ENCODE data around the gene RBM20.
"Not testable (repeated sequence)": the region's sequence is repeated elsewhere in the genome, so short reads cannot be mapped to it uniquely, and the experiment has no call there.

Gene RBM20

DNA sequence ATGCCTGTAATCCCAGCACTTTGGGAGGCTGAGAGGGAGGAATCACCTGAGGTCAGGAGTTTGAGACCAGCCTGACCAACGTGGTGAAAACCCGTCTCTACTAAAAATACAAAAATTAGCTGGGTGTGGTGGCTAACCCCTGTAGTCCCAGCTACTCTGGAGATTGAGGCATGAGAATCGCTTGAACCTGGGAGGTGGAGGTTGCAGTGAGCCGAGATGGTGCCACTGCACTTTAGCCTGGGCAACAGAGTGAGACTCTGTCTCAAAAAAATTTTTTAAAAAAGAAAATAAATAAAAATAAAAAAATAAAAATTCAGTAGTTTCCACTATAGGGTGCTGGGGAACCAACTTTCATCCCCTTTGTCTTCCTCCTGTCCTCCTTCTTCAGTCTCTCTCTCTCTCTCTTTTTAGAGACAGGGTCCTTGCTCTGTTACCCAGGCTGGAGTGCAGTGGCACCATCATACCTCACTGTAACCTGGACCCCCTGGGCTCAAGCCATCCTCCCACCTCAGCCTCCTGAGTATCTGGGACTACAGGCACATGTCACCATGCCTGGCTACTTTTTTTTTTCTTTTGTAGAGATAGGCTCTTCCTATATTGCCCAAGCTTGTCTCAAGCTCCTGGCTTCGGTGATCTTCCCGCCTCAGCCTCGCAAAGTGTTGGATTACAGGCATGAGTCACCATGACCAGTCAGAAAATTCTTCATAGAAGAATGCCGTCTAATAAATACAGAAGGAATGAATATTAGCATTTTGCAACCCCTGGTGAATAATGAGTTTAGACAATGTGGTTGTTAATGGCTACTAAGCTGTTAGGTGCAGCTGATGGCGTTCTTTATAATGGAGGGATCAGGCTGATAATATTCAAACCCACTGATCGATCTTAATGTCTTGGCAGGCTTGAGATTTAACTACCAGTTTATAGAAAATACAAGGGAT is 20.6 kb downstream of the RBM20 start:
- TF ChIP-seq ISL1 (CRISPR knock-in tag; IDR thresholded peaks at IDR 0.05): peak; percentile 67
- TF ChIP-seq RARB (CRISPR knock-in tag; IDR thresholded peaks at IDR 0.05): no peak
- peak; percentile 98 for ATAC-seq

GRCh38 chr10:110666259-110666658 is 22.1 kb downstream of the RBM20 start:
- ATAC-seq: not testable (repeated sequence)

DNA sequence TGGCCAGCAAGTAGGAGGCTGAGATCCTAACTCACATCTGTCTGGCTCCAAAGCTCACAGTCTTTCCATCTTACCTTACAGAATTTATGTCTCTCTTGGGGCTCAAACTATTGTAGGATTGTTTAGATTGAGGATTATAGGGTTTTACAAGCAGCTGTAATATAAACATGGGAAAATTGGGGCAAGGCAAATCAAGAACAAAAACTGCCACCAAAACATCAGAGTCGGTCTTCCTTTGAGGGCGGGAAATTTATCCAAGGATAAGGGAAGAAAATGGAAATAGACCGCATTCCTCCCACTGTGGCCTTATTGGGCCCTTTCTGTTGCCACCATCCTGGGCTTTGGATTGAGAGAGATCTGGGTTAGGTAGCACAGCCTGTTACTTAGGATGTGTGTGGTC is 22.5 kb downstream of the RBM20 start:
- no peak for ATAC-seq
- TF ChIP-seq RARB (CRISPR knock-in tag; IDR thresholded peaks at IDR 0.05) (no peak), SNAI2 (CRISPR knock-in tag; IDR thresholded peaks at IDR 0.05) (no peak), TCF4 (CRISPR knock-in tag; IDR thresholded peaks at IDR 0.05; ENCODE audit: borderline replicate concordance) (no peak), OSR1 (CRISPR knock-in tag; IDR thresholded peaks at IDR 0.05) (no peak), ESRRG (CRISPR knock-in tag; IDR thresholded peaks at IDR 0.05) (no peak), ZFP3 (CRISPR knock-in tag; IDR thresholded peaks at IDR 0.05) (no peak), ZFP30 (CRISPR knock-in tag; IDR thresholded peaks at IDR 0.05) (no peak), CSDC2 (CRISPR knock-in tag; IDR thresholded peaks at IDR 0.05) (no peak), TSHZ2 (CRISPR knock-in tag; IDR thresholded peaks at IDR 0.05) (no peak), ISL1 (CRISPR knock-in tag; IDR thresholded peaks at IDR 0.05) (no peak), ZNF565 (CRISPR knock-in tag; conservative IDR thresholded peaks at IDR 0.05; ENCODE audit: low read depth) (no peak), PPARA (CRISPR knock-in tag; IDR thresholded peaks at IDR 0.05; ENCODE audit: borderline replicate concordance) (no peak)
- TF ChIP-seq, protein P1, sequence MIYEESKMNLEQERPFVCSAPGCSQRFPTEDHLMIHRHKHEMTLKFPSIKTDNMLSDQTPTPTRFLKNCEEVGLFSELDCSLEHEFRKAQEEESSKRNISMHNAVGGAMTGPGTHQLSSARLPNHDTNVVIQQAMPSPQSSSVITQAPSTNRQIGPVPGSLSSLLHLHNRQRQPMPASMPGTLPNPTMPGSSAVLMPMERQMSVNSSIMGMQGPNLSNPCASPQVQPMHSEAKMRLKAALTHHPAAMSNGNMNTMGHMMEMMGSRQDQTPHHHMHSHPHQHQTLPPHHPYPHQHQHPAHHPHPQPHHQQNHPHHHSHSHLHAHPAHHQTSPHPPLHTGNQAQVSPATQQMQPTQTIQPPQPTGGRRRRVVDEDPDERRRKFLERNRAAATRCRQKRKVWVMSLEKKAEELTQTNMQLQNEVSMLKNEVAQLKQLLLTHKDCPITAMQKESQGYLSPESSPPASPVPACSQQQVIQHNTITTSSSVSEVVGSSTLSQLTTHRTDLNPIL (CRISPR knock-in tag; IDR thresholded peaks at IDR 0.05; ENCODE audit: low read depth): no peak
- TF ChIP-seq, protein P2, sequence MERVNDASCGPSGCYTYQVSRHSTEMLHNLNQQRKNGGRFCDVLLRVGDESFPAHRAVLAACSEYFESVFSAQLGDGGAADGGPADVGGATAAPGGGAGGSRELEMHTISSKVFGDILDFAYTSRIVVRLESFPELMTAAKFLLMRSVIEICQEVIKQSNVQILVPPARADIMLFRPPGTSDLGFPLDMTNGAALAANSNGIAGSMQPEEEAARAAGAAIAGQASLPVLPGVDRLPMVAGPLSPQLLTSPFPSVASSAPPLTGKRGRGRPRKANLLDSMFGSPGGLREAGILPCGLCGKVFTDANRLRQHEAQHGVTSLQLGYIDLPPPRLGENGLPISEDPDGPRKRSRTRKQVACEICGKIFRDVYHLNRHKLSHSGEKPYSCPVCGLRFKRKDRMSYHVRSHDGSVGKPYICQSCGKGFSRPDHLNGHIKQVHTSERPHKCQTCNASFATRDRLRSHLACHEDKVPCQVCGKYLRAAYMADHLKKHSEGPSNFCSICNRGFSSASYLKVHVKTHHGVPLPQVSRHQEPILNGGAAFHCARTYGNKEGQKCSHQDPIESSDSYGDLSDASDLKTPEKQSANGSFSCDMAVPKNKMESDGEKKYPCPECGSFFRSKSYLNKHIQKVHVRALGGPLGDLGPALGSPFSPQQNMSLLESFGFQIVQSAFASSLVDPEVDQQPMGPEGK (CRISPR knock-in tag; IDR thresholded peaks at IDR 0.05; ENCODE audit: borderline replicate concordance): no peak

- no peak for ATAC-seq
- TF ChIP-seq ZFP3 (CRISPR knock-in tag; IDR thresholded peaks at IDR 0.05) (no peak), PPARA (CRISPR knock-in tag; IDR thresholded peaks at IDR 0.05; ENCODE audit: borderline replicate concordance) (no peak), CSRNP3 (CRISPR knock-in tag; IDR thresholded peaks at IDR 0.05) (no peak), ZC3H10 (CRISPR knock-in tag; IDR thresholded peaks at IDR 0.05) (no peak), POU6F1 (CRISPR knock-in tag; IDR thresholded peaks at IDR 0.05; ENCODE audit: borderline replicate concordance, low read depth) (no peak), GLIS3 (CRISPR knock-in tag; IDR thresholded peaks at IDR 0.05) (no peak), ZNF70 (CRISPR knock-in tag; IDR thresholded peaks at IDR 0.05) (no peak), BACH2 (CRISPR knock-in tag; IDR thresholded peaks at IDR 0.05; ENCODE audit: borderline replicate concordance) (no peak), TOX (CRISPR knock-in tag; IDR thresholded peaks at IDR 0.05; ENCODE audit: borderline replicate concordance) (no peak), ZFP30 (CRISPR knock-in tag; IDR thresholded peaks at IDR 0.05) (no peak), ZNF8 (CRISPR knock-in tag; IDR thresholded peaks at IDR 0.05) (no peak), ARNTL (CRISPR knock-in tag; IDR thresholded peaks at IDR 0.05; ENCODE audit: borderline replicate concordance, low read depth) (no peak), RARB (CRISPR knock-in tag; IDR thresholded peaks at IDR 0.05) (no peak), TCF4 (CRISPR knock-in tag; IDR thresholded peaks at IDR 0.05; ENCODE audit: borderline replicate concordance) (no peak)
- TF ChIP-seq, protein P2 (CRISPR knock-in tag; IDR thresholded peaks at IDR 0.05; ENCODE audit: borderline replicate concordance): no peak
These were observed 23.6 kb downstream of the RBM20 start for GRCh38 chr10:110667620-110668343.

All from SK-N-SH treated with all-trans-retinoic acid at 6 μM for 48 hours (cell line).